GM18519 (cell line): ENCODE results near the gene STK32B.

Experiments used
- ATAC-seq: cut with Tn5 transposase; IDR thresholded peaks from one replicate; pipeline ENCODE4 v1.9.1; 2021; ENCODE audit warnings: mild to moderate bottlenecking, moderate library complexity; ENCODE audit not compliant: unreplicated experiment, low FRiP score

Gene STK32B

DNA sequence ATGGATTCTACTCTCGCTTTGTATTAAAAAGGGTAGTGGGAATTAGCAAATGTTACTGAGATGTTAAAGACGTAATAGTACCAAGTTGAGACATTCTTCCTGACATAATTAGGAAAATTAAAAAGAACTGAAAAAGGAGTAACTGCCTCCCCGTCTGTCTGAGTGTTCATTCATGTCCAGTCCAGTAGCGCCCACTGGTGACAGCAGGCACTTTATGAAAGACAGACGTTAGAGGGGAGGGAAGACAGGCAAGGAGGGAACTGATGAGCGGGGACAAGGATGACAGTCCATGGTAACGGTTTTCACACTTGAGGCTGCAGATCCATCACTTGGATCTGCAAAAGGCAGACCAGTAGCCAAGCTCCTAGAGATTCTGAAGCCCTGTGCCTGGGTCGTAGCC lies 326.7 kb downstream of the STK32B start:
- ATAC-seq: no peak

DNA sequence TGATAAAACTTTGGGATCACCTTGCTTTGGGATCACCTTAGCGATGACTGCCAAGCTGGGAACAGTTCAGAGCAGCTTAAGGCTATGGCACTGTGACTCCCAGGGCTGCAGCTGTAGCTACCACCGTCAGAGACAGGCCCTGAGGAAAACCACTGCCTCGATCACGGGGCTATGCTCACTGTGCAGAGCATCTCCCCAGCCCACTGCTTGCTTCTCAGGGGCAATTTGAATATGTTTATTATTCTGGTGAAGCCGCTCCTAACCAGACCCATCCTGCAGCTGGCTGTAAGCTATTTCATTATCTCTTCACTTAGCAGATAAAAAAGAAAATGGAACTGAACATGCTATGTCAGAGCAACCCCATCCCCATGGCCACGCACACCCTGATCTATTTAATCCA lies 328.6 kb downstream of the STK32B start:
- no peak for ATAC-seq

DNA sequence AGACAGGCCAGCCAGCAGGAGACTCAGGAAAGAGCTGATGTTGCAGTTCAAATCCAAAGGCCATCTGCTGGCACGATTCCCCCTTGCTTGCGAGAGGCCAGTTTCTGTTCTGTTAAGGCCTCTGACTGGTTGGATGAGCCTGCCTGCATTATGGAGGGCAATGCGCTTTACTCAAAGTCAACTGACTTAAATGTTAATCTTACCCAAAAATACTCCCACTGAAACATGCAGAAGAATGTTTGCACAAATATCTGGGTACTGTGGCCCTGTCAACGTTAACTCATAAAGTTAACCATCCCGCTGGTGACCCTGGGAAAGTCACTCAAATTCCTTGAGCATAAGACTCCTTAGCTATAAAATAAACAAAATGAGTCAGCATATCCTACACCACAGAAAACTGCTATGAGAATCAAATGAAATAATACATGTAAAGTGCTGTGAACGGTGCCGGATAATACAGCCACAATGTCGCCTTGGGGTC lies 330.7 kb downstream of the STK32B start:
- ATAC-seq: no peak

DNA sequence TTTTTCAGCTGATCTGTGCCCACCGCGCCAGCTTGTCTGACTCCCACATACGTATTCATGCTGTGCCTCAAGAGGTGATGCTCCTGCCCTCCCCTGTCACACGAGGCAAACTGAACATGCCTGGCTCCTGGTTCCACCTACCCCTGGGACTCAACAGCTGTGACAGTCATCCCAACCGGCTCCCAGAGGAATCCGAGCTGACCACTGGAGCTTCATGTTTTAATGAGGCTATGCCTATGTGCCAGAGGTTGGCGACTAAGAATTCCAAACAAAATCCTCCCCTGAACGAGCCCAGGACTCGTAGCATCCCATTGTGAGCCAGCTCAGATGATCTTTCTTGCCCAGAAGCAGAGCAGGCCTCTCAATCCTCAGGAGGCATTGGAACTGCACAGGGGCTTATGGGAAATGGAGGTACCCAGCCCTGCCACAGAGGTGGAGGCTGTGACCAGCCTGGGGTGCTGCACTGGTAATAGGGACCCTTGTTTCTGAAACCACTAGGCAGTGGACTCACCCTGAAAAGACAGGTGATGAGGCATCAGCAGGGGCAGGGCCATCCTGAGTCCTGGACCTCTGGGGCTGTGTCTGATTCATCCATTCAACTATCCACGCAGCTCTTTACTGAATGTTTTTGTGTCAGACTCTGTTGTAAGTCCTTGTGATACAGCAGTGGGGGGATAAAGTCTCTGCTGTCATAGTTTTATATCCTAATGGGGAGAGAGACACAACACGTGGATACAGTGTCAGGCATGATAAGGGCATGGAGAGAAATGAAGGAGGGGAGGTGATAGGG lies 332.1 kb downstream of the STK32B start:
- no peak for ATAC-seq

- no peak for ATAC-seq
Measured at GRCh38 chr4:5385741-5386311, 334.5 kb downstream of the STK32B start.

DNA sequence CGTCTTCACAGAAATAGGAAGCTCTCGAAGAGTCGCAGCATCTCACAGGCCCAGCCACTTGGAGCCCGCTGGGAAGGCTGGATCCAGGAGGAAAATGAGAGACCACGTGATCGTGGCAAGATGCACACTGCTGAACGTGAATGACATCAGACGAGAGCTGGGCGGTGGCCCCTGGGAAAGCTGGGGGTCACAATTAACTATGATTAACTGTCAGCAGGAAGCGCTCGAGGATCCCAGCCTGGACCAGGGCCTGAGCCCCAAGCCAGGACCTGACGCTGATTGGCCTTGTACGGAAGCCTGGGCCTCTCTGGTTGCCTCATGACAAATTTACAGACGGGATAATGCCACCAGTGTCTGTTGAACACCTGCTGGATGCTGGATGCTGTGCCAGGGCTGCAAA lies 335.6 kb downstream of the STK32B start:
- ATAC-seq: no peak

DNA sequence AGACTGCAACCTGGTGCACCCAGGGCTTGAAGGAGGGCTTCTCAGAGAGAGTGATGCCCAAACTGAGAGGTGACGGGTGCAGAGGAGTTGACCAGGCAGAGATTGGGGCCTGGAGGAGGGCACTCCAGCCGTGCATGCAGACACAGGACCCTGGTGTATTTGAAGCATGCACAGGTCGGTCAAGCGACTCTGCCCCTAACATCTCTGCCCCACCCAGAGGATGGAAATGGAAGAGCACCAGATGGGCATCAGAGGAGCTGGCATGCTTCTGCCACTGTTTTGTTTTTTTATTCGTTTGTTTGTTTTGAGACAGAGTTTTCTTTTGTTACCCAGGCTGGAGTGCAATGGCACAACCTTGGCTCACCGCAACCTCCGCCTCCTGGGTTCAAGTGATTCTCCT lies 336.2 kb downstream of the STK32B start:
- ATAC-seq: no peak

- ATAC-seq: no peak
Measured at GRCh38 chr4:5389756-5390310, 338.6 kb downstream of the STK32B start.

GRCh38 chr4:5391492-5391891 lies 340.2 kb downstream of the STK32B start:
- no peak for ATAC-seq

GRCh38 chr4:5393911-5394513 lies 342.7 kb downstream of the STK32B start:
- ATAC-seq: no peak

GRCh38 chr4:5395781-5396180 lies 344.5 kb downstream of the STK32B start:
- ATAC-seq: no peak

GRCh38 chr4:5398056-5398455 lies 346.8 kb downstream of the STK32B start:
- no peak for ATAC-seq

- ATAC-seq: no peak
Measured at GRCh38 chr4:5399124-5399523, 347.8 kb downstream of the STK32B start.

- ATAC-seq: no peak
Measured at GRCh38 chr4:5399790-5400421, 348.6 kb downstream of the STK32B start.

GRCh38 chr4:5403746-5404497 lies 352.6 kb downstream of the STK32B start:
- ATAC-seq: no peak

- no peak for ATAC-seq
Measured at GRCh38 chr4:5409237-5409636, 358.0 kb downstream of the STK32B start.

DNA sequence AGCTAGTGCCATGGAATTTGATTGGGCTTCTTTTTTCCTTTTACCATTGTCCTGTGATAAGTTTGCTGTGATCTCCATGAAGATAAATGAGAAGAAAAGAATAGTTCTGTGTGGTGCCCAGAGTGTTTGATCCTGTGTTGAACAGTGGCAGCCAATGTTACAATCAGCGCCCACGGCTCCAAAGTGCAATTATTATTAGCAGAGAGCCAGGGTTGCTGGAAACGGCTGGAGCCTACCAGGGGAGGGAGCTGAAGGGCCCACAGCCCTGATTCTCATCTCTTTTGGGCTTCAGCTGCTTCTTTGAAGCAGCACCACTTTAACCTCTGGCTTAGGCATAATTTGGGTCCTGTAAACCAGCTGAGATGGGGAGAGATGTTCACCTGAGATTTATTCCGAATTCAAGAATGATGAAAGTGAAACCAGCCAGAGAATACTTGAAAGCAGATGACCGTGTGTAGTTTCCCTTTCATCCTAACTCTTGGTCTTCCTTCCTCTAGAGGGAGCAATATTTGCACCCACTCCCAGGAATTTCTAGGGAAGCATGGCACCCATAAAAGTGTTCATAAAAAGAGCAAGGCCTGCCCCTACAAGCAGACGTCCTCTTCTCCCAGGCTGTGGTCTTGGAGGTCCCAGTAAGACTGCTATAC lies 358.8 kb downstream of the STK32B start:
- ATAC-seq: no peak

GRCh38 chr4:5412296-5412695 lies 361.0 kb downstream of the STK32B start:
- no peak for ATAC-seq

- no peak for ATAC-seq
Measured at GRCh38 chr4:5412751-5413150, 361.5 kb downstream of the STK32B start.

DNA sequence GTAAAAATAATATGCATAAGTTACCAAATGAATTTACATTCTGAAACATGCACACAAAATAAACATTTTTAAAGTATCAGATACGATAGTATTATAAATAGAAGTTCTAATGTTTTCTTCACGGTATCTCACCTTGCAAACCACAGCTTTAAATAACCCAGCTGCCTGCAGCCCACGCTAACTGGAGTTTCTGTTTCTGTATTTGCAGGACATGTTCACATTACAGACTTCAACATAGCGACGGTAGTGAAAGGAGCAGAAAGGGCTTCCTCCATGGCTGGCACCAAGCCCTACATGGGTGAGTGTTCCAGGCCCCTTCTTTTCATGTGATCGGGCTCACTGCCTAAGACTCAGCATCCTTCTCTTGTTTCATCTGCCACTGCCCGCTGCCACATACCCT lies 365.4 kb downstream of the STK32B start:
- peak; percentile 97 for ATAC-seq
